AG04449 (cell line): ENCODE measurements around the gene EDC4.

Experiments
- CTCF ChIA-PET: fragments of 350-600 bp; formaldehyde crosslinking; extraction: SDS; loops from one replicate; lab custom pipeline; 2021; ENCODE audit warnings: antibody characterized with exemption; lab: Yijun Ruan, JAX
- POLR2A ChIA-PET: fragments of 400-600, 350-600 bp; formaldehyde crosslinking; extraction: SDS; loops from one replicate; lab custom pipeline; 2020; ENCODE audit warnings: antibody characterized with exemption, inconsistent platforms; lab: Yijun Ruan, JAX
- DNase-seq: peaks from one replicate; pipeline ENCODE4 v3.0.0-alpha.2; 2010; ENCODE audit warnings: low read depth, low spot score
- H3K4me3 ChIP-seq: 2 replicates; pipeline ENCODE4 v1.5.1; 2011; ENCODE audit warnings: low read depth, mild to moderate bottlenecking, control low read depth, low read length
- TF ChIP-seq, protein P1 (sequence below): IDR thresholded peaks from one replicate; pipeline ENCODE4 v1.5.1; 2011; ENCODE audit warnings: mild to moderate bottlenecking, moderate library complexity, low read length, control low read depth, inconsistent platforms; ENCODE audit not compliant: insufficient read depth; ENCODE audit errors: missing control alignments

The EDC4 gene

DNA sequence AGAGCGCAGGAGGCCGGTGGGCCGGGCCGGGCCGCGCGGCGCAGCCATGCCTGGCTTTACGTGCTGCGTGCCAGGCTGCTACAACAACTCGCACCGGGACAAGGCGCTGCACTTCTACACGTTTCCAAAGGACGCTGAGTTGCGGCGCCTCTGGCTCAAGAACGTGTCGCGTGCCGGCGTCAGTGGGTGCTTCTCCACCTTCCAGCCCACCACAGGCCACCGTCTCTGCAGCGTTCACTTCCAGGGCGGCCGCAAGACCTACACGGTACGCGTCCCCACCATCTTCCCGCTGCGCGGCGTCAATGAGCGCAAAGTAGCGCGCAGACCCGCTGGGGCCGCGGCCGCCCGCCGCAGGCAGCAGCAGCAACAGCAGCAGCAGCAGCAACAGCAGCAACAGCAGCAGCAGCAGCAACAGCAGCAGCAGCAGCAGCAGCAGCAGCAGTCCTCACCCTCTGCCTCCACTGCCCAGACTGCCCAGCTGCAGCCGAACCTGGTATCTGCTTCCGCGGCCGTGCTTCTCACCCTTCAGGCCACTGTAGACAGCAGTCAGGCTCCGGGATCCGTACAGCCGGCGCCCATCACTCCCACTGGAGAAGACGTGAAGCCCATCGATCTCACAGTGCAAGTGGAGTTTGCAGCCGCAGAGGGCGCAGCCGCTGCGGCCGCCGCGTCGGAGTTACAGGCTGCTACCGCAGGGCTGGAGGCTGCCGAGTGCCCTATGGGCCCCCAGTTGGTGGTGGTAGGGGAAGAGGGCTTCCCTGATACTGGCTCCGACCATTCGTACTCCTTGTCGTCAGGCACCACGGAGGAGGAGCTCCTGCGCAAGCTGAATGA, 30.1 kb upstream of the EDC4 start:
- ChIA-PET CTCF (interaction anchor here (1.1 to 4.3 kb wide), 6 partner anchors 9 to 86 kb away, joined by 3 to 21 read pairs (median 6); partner anchors contain the start of gene NRN1L), POLR2A (no interaction called here)
- TF ChIP-seq, protein P1, sequence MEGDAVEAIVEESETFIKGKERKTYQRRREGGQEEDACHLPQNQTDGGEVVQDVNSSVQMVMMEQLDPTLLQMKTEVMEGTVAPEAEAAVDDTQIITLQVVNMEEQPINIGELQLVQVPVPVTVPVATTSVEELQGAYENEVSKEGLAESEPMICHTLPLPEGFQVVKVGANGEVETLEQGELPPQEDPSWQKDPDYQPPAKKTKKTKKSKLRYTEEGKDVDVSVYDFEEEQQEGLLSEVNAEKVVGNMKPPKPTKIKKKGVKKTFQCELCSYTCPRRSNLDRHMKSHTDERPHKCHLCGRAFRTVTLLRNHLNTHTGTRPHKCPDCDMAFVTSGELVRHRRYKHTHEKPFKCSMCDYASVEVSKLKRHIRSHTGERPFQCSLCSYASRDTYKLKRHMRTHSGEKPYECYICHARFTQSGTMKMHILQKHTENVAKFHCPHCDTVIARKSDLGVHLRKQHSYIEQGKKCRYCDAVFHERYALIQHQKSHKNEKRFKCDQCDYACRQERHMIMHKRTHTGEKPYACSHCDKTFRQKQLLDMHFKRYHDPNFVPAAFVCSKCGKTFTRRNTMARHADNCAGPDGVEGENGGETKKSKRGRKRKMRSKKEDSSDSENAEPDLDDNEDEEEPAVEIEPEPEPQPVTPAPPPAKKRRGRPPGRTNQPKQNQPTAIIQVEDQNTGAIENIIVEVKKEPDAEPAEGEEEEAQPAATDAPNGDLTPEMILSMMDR, result peak; percentile 44
- DNase-seq, result no peak
- peak overlapping the region; percentile 97 for H3K4me3 ChIP-seq

DNA sequence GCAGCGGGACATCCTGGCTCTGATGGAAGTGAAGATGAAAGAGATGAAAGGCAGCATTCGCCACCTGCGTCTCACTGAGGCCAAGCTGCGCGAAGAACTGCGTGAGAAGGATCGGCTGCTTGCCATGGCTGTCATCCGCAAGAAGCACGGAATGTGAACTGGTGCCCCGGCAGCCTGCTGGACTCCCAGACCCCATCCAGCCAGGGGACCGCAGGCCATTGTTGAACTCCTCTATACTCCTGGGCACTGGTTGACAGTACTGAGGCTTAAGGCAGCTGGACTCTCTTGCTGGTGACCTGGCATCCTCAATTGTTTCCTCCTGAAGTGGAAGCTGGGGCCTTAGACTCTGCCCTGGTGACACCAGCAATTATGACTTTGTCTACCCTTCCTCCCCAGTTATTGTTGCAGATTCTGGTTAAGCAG, 29.5 kb upstream of the EDC4 start:
- ChIA-PET POLR2A (no interaction called here), CTCF (interaction anchor here (1.1 to 4.3 kb wide), 7 partner anchors 9 to 85 kb away, joined by 3 to 21 read pairs (median 6); partner anchors contain the start of gene NRN1L)
- no peak for DNase-seq
- TF ChIP-seq, protein P1, result no peak
- peak overlapping the region; percentile 97 for H3K4me3 ChIP-seq

DNA sequence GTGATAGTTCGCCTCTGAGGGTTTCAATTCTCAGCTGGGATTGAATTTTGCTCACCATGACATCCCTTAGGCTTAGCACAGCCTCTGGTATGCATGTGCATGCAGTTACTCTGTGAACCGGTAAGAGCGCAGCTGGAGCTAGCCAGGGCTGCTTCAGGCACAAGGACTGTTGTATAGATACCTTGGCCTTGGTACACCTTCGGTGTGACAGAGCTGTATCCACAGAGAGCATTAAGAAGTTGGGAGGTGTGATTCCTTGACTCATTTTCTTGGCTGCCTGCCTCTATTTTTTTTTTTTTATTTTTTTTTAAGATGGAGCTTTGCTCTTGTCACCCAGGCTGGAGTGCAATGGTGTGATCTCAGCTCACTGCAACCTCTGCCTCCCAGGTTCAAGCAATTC, 28.4 kb upstream of the EDC4 start:
- CTCF ChIA-PET, result interaction anchor here (0.6 to 4.3 kb wide), 18 partner anchors 9 to 327 kb away, joined by 3 to 21 read pairs (median 5); partner anchors contain the start of genes NRN1L and PSKH1
- no peak for DNase-seq
- TF ChIP-seq, protein P1, result peak; percentile 22
- H3K4me3 ChIP-seq, result peak overlapping the region; percentile 33
- POLR2A ChIA-PET, result interaction anchor here (0.7 to 1.7 kb wide), 4 partner anchors 11 to 38 kb away, joined by 3 to 6 read pairs (median 3); partner anchors contain the start of genes EDC4 and TSNAXIP1

DNA sequence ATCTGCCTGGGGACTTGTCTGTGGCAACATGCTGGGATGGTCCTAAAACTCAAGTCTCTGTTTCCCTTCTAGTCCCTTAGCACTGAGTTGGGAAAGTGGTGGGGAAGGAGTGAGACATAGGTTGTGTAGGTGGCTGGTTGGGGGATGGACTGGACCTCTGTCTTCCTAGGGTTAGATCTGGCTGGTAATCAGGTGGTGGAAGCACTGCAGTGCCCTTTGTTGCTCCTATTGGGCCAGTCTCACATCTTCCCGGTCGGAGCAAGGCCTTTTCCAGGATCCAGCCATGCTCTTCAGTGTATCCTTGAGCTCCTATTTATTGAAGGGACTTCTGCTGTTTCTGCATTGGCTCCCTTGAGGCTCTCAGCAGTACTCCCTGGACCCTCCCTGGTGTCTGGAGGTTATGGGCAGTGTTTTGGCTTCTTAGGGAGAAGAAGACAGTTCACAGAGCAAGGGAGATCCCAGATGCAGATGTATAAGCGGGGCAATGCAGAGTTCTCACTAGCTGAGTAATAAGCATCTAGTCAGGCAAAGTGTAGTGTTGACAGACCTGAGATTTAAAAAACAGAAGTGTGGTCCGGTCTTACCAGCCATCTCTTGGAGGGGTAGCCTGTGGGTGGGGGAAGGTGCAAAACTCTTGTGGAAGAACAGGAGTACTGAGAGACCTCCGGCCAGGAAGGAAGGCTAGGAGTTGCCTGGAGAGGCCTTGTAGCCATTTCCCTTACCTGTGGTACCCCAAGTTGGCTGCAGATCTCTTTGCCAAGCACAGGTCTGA, 27.4 kb upstream of the EDC4 start:
- no peak for DNase-seq

DNA sequence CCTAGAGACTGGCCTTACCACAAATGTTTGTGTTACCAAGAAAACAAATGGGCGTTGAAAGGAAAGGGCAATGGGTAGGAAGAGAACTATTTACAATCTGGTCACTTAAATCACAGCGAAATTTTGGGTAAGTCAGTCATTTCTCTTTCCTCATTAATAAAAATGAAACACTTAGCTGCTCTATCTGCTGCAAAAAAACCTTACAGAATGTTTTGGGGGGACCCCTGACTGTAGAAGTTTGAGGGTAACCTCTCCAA, 26.9 kb upstream of the EDC4 start:
- TF ChIP-seq, protein P1, result no peak
- H3K4me3 ChIP-seq, result peak overlapping the region; percentile 86
- DNase-seq, result no peak
- POLR2A ChIA-PET, result interaction anchor here (0.8 to 1.5 kb wide), 7 partner anchors 11 to 290 kb away, joined by 3 to 5 read pairs (median 3); no protein-coding TSS in a partner anchor
- CTCF ChIA-PET, result interaction anchor here (1.1 to 4.3 kb wide), 10 partner anchors 8 to 325 kb away, joined by 3 to 21 read pairs (median 6); no protein-coding TSS in a partner anchor

More for the DNA sequence above, 27.4 kb upstream of the EDC4 start:
- peak overlapping the region; percentile 86 for H3K4me3 ChIP-seq
- TF ChIP-seq, protein P1, result no peak
- CTCF ChIA-PET, result interaction anchor here (0.9 to 4.3 kb wide), 19 partner anchors 8 to 332 kb away, joined by 3 to 21 read pairs (median 5); partner anchors contain the start of gene PSKH1
- POLR2A ChIA-PET, result interaction anchor here (0.6 to 1.7 kb wide), 8 partner anchors 12 to 289 kb away, joined by 3 to 6 read pairs (median 3); no protein-coding TSS in a partner anchor
